ENCODE measurements around the gene IFITM5.

DNA sequence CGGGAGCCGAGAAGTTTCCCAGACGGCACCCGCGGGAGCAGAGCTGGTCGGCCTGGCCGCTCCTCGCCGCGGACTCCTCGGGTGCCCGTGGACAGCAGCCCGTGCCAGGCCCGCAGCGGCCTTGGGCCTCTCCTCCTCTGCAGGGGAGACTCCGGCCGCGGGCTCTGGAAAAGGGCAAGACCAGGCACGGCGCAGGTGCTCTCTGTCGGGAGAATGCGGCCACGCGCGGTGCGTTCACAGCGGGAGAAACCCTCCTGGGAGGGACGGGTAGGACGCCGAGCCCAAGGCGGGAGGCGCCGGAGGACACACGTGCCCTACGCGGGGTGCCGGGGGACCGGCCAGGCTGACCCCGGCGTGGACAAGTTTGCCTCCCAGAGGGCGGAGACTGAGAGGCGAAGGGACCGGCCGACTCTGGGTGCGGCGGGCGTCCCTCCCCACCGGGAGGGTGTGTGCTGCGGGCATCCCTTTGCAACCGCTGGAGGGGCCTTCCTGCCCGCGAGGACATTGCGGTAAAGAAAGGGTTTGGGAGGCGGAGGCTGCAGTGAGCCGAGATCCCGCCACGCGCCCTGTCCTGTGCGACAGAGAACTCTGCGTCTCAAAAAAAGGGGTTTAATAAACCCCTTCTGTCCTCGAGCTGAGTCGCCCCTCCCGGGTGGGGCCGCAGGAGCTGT, 16.8 kb upstream of the IFITM5 start:
- TF ChIP-seq YY1 (IDR thresholded peaks at IDR 0.05; ENCODE audit: low read depth), result no peak
- TF ChIP-seq EP300 (IDR thresholded peaks at IDR 0.05; ENCODE audit: borderline replicate concordance), result no peak
- no peak for TF ChIP-seq RAD21 (IDR thresholded peaks at IDR 0.05; ENCODE audit: low read depth)
- TF ChIP-seq TAF1 (IDR thresholded peaks at IDR 0.05; ENCODE audit: low read depth), result no peak
- no peak for TF ChIP-seq CREB1 (IDR thresholded peaks at IDR 0.05; ENCODE audit: low read depth)
- TF ChIP-seq EGR1 (IDR thresholded peaks at IDR 0.05), result no peak
- TF ChIP-seq, protein P1, sequence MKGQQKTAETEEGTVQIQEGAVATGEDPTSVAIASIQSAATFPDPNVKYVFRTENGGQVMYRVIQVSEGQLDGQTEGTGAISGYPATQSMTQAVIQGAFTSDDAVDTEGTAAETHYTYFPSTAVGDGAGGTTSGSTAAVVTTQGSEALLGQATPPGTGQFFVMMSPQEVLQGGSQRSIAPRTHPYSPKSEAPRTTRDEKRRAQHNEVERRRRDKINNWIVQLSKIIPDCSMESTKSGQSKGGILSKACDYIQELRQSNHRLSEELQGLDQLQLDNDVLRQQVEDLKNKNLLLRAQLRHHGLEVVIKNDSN (IDR thresholded peaks at IDR 0.05), result no peak
